H9 (cell line): ENCODE results near the gene NCL. TPM values are rescaled to one million over a fixed set of nuclear protein-coding genes. Genes with fewer than 3 reads are reported as not detected.

Source experiments
- DNase-seq: peaks from one replicate; pipeline ENCODE4 v3.0.0-alpha.2; 2017
- H2AFZ ChIP-seq: one replicate; pipeline ENCODE4 v1.6.1; 2013; ENCODE audit warnings: mild to moderate bottlenecking, low read length, control low read depth, moderate library complexity
- H2AK5ac ChIP-seq: 2 replicates; pipeline ENCODE4 v1.6.1; 2013; ENCODE audit warnings: low read length, control low read depth, mixed read lengths; ENCODE audit not compliant: insufficient read length
- H2BK120ac ChIP-seq: one replicate; pipeline ENCODE4 v1.6.1; 2013; ENCODE audit warnings: low read depth, mild to moderate bottlenecking, low read length, control low read depth, inconsistent platforms; ENCODE audit not compliant: poor library complexity, severe bottlenecking
- H2BK12ac ChIP-seq: 2 replicates; pipeline ENCODE4 v1.6.1; 2013; ENCODE audit warnings: low read length, control low read depth, mixed read lengths, low read depth; ENCODE audit not compliant: insufficient read length
- H2BK15ac ChIP-seq: 2 replicates; pipeline ENCODE4 v1.6.1; 2013; ENCODE audit warnings: low read depth, low read length, control low read depth
- H2BK20ac ChIP-seq: one replicate; pipeline ENCODE4 v1.6.1; 2013; ENCODE audit warnings: low read depth, mild to moderate bottlenecking, low read length, control low read depth, inconsistent platforms; ENCODE audit not compliant: poor library complexity, severe bottlenecking
- H2BK5ac ChIP-seq: 2 replicates; pipeline ENCODE4 v1.6.1; 2013; ENCODE audit warnings: low read length, control low read depth, mixed read lengths; ENCODE audit not compliant: insufficient read length
- H3K14ac ChIP-seq: 2 replicates; pipeline ENCODE4 v1.6.1; 2013; ENCODE audit warnings: low read length, control low read depth; ENCODE audit not compliant: insufficient read depth
- H3K18ac ChIP-seq: 2 replicates; pipeline ENCODE4 v1.6.1; 2013; ENCODE audit warnings: low read depth, mild to moderate bottlenecking, mixed read lengths, low read length, control low read depth; ENCODE audit not compliant: insufficient read length
- H3K23ac ChIP-seq: 2 replicates; pipeline ENCODE4 v1.6.1; 2013; ENCODE audit warnings: low read length, control low read depth, mixed read lengths, low read depth; ENCODE audit not compliant: insufficient read length
- H3K23me2 ChIP-seq: 2 replicates; pipeline ENCODE4 v1.6.1; 2013; ENCODE audit warnings: low read depth, mild to moderate bottlenecking, mixed read lengths, low read length, control low read depth; ENCODE audit not compliant: insufficient read length, poor library complexity, severe bottlenecking
- H3K27ac ChIP-seq: 2 replicates; pipeline ENCODE4 v1.5.1; 2013; ENCODE audit warnings: low read length, control low read depth, mixed read lengths, low read depth; ENCODE audit not compliant: insufficient read length
- H3K27me3 ChIP-seq: 2 replicates; pipeline ENCODE4 v1.6.1; 2013; ENCODE audit warnings: low read length, control low read depth, inconsistent platforms; ENCODE audit not compliant: insufficient read depth
- H3K4ac ChIP-seq: 2 replicates; pipeline ENCODE4 v1.6.1; 2013; ENCODE audit warnings: low read depth, mild to moderate bottlenecking, control low read depth, inconsistent platforms, low read length, moderate library complexity
- H3K4me1 ChIP-seq: 2 replicates; pipeline ENCODE4 v1.6.1; 2013; ENCODE audit warnings: low read length, control low read depth, inconsistent platforms; ENCODE audit not compliant: insufficient read depth
- H3K4me2 ChIP-seq: 2 replicates; pipeline ENCODE4 v1.6.1; 2013; ENCODE audit warnings: low read length, control low read depth, mixed read lengths; ENCODE audit not compliant: insufficient read length, insufficient read depth
- H3K56ac ChIP-seq: 2 replicates; pipeline ENCODE4 v1.6.1; 2013; ENCODE audit warnings: low read depth, mild to moderate bottlenecking, mixed read lengths, low read length, control low read depth; ENCODE audit not compliant: insufficient read length
- H3K79me1 ChIP-seq: 2 replicates; pipeline ENCODE4 v1.6.1; 2013; ENCODE audit warnings: low read depth, mild to moderate bottlenecking, moderate library complexity, low read length, control low read depth, inconsistent platforms; ENCODE audit not compliant: insufficient read depth, poor library complexity, severe bottlenecking
- H3K79me2 ChIP-seq: 2 replicates; pipeline ENCODE4 v1.6.1; 2013; ENCODE audit warnings: low read length, control low read depth, inconsistent platforms; ENCODE audit not compliant: insufficient read depth
- H3K9ac ChIP-seq: 2 replicates; pipeline ENCODE4 v1.6.1; 2013; ENCODE audit warnings: low read length, control low read depth, mixed read lengths; ENCODE audit not compliant: insufficient read length; ENCODE audit errors: extremely low read depth
- H3K9me3 ChIP-seq: one replicate; pipeline ENCODE4 v1.6.1; 2013; ENCODE audit warnings: low read depth, low read length, inconsistent platforms; ENCODE audit not compliant: control insufficient read depth
- H3T11ph ChIP-seq: one replicate; pipeline ENCODE4 v1.6.1; 2013; ENCODE audit warnings: mild to moderate bottlenecking, low read length, control low read depth, inconsistent platforms
- H4K20me1 ChIP-seq: one replicate; pipeline ENCODE4 v1.6.1; 2013; ENCODE audit not compliant: control insufficient read depth, insufficient read length, insufficient read depth
- H4K5ac ChIP-seq: 2 replicates; pipeline ENCODE4 v1.6.1; 2013; ENCODE audit warnings: low read depth, mild to moderate bottlenecking, mixed read lengths, low read length, control low read depth; ENCODE audit not compliant: insufficient read length
- H4K8ac ChIP-seq: replicated peaks from 2 replicates; pipeline ENCODE4 v1.6.1; 2013; ENCODE audit warnings: low read length, control low read depth, mixed read lengths, low read depth; ENCODE audit not compliant: insufficient read length
- H4K91ac ChIP-seq: 2 replicates; pipeline ENCODE4 v1.6.1; 2013; ENCODE audit warnings: low read depth, mild to moderate bottlenecking, moderate library complexity, mixed read lengths, low read length, control low read depth; ENCODE audit not compliant: insufficient read length
- H3K27ac Mint-ChIP-seq, 3 experiments: 2 replicates in 2 of 3; 3 replicates in 1 of 3; pipeline ENCODE4 v1.8.0; 2020 to 2021; ENCODE audit warnings: mixed read lengths in 3 of 3, mild to moderate bottlenecking in 1 of 3, moderate library complexity in 1 of 3
- H3K27me3 Mint-ChIP-seq: 2 replicates; pipeline ENCODE4 v1.8.0; 2021; ENCODE audit warnings: low read depth, mild to moderate bottlenecking, moderate library complexity, mixed read lengths
- H3K36me3 Mint-ChIP-seq, 3 experiments: 2 replicates in 2 of 3; 3 replicates in 1 of 3; pipeline ENCODE4 v1.8.0; 2020 to 2021; ENCODE audit warnings: low read depth in 3 of 3, mixed read lengths in 3 of 3; ENCODE audit not compliant: insufficient read depth in 1 of 3
- H3K4me1 Mint-ChIP-seq, 2 experiments: 2 replicates each; pipeline ENCODE4 v1.8.0; 2020; ENCODE audit warnings: mixed read lengths in 2 of 2
- H3K4me3 Mint-ChIP-seq, 2 experiments: 2 replicates in 1 of 2; 3 replicates in 1 of 2; pipeline ENCODE4 v1.8.0; 2020 to 2021; ENCODE audit warnings: mild to moderate bottlenecking in 2 of 2, mixed read lengths in 2 of 2, moderate library complexity in 1 of 2
- H3K9me3 Mint-ChIP-seq, 2 experiments: 2 replicates in 1 of 2; 3 replicates in 1 of 2; pipeline ENCODE4 v1.8.0; 2020; ENCODE audit warnings: mild to moderate bottlenecking in 2 of 2, mixed read lengths in 2 of 2, moderate library complexity in 1 of 2
- CTCF ChIP-seq: fragments of 200-600 bp; sonication (generic); conservative IDR thresholded peaks from 3 replicates; pipeline ENCODE4 v1.8.0; 2021; ENCODE audit warnings: antibody characterized with exemption, mild to moderate bottlenecking
- WGBS: extraction: QIAGEN DNeasy Blood & Tissue Kit; methylation state at CpG from one replicate; pipeline ENCODE4 v1.1.7; 2013; ENCODE audit warnings: missing lambda C conversion rate, low lambda C conversion rate, mixed read lengths; ENCODE audit not compliant: insufficient read length; ENCODE audit errors: extremely low coverage; 5-methylcytosine and 5-hydroxymethylcytosine counted together
- total RNA-seq: library from RNA; stranded (reverse); gene quantifications from 2 replicates; pipeline ENCODE4 v1.2.1, GENCODE V29; 2021

Gene NCL
- total RNA-seq, 1 experiment from 2014 or later, result 1,269 TPM

- Mint-ChIP-seq H3K4me1 (0 out of 4 replicates have a peak, but pooled peaks cover 0 to 3% of the 10 kb centered on the region in 2 experiments), H3K27ac (no peak overlapping the region; a peak in 1 of 7 replicates), H3K4me3 (no peak overlapping the region), H3K36me3 (peaks cover 2 to 3% (median 3%) of the 10 kb centered on the region in 3 experiments), H3K27me3 (no peaks in the 10 kb centered on the region), H3K9me3 (peaks cover 3 to 4% of the 10 kb centered on the region in 2 experiments)
- H3K9me3 ChIP-seq, result no peaks in the 10 kb centered on the region
- no peaks in the 10 kb centered on the region for H3K4me1 ChIP-seq
- H3K14ac ChIP-seq, result no peak overlapping the region
- H3K56ac ChIP-seq, result no peak overlapping the region
- no peak overlapping the region for H2BK15ac ChIP-seq
- H2BK120ac ChIP-seq, result no peak overlapping the region
- no peak for DNase-seq
- no peak overlapping the region for H2AK5ac ChIP-seq
- H3K79me2 ChIP-seq, result no peaks in the 10 kb centered on the region
- no peak overlapping the region for H3K4ac ChIP-seq
- no peak overlapping the region for H2BK12ac ChIP-seq
- H3K79me1 ChIP-seq, result no peaks in the 10 kb centered on the region
- no peak overlapping the region for H3K4me2 ChIP-seq
- H2BK5ac ChIP-seq, result no peak overlapping the region
- H3K27me3 ChIP-seq, result no peaks in the 10 kb centered on the region
- no peak overlapping the region for H4K8ac ChIP-seq
- no peak overlapping the region for H3K9ac ChIP-seq
- no peak for TF ChIP-seq CTCF
- H3T11ph ChIP-seq, result no peak overlapping the region
- no peaks in the 10 kb centered on the region for H3K23me2 ChIP-seq
- no peak overlapping the region for H4K91ac ChIP-seq
- no peak overlapping the region for H4K5ac ChIP-seq
- H3K18ac ChIP-seq, result no peak overlapping the region
- H3K27ac ChIP-seq, result no peak overlapping the region
- WGBS, result no CpG with 5 or more reads among the region's 3 CpGs
- H2AFZ ChIP-seq, result no peak overlapping the region
- H4K20me1 ChIP-seq, result no peaks in the 10 kb centered on the region
- no peak overlapping the region for H3K23ac ChIP-seq
- H2BK20ac ChIP-seq, result no peak overlapping the region
Measured at GRCh38 chr2:231494669-231495068, 30.4 kb upstream of the NCL start.
